Renal cortical epithelial cell (primary cell): Measurements from ENCODE around the gene IMMP2L. TPM values are rescaled to one million over a fixed set of nuclear protein-coding genes. Genes with fewer than 3 reads are reported as not detected.
"Not testable (repeated sequence)": the region's sequence is repeated elsewhere in the genome, so short reads cannot be mapped to it uniquely, and the experiment has no call there.

Source experiments
- DNase-seq: peaks from one replicate; pipeline ENCODE4 v3.0.0-alpha.2; 2011; ENCODE audit warnings: low read depth
- total RNA-seq: library from RNA; depleted of rRNA; stranded (reverse); fragments of >200 nt; gene quantifications from 2 replicates; pipeline ENCODE4 v1.2.3, GENCODE V29; 2014

IMMP2L gene
- total RNA-seq, 1 donor from 2014 or later = 23.8 TPM

DNA sequence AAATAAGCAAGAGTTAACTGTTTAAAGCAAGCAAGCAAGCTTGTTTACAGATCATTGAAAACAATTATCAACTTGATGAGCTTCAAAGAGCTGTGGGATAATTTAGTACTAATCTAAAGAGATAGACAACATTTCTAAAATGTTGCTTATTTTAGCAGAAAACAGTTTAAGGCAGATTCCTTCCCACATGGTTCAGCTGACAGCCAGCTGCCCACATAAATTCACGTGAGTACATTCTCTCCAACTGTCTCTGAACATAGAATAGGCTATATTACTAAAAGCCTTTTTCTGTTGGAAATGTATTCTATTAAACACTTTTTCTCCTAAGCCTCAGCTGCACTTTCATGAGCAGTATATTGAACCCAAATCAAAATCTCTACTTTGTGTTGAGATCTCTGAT lies 297.3 kb downstream of the IMMP2L start:
- no peak for DNase-seq

DNA sequence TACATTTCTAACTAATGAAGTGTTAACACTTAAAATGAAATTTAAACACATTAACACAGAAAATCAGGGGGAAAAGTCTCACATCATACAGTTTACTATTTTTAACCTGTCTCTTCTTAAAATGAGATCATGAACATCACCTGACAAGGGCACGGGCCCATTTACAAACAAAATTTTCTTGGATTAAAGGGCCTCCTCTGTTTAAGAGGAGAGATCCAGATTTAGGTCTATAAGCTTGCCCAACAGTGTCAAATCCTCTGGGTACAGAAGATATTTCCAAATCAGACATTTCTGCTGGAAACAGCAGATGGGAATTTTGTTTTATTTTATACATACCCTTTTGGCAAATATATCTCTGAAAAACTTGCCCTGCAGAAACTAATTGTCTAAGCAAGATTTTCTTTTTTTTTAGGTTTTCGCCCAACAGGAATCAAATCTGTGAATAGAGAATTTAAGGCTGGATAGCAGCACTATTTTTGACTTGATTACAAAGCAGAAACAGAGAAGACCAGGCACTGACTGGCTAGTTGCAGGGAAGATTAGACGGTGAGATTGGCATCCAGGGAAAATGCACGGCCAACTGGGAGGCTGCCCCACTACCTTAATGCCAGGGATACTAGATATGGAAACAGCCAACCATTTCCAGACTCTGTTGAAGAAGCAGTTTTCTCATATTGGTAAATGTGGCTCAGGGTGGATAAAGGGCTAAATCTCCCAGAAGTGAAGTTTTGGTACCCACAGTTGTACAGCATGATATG lies 298.0 kb downstream of the IMMP2L start:
- DNase-seq = no peak

DNA sequence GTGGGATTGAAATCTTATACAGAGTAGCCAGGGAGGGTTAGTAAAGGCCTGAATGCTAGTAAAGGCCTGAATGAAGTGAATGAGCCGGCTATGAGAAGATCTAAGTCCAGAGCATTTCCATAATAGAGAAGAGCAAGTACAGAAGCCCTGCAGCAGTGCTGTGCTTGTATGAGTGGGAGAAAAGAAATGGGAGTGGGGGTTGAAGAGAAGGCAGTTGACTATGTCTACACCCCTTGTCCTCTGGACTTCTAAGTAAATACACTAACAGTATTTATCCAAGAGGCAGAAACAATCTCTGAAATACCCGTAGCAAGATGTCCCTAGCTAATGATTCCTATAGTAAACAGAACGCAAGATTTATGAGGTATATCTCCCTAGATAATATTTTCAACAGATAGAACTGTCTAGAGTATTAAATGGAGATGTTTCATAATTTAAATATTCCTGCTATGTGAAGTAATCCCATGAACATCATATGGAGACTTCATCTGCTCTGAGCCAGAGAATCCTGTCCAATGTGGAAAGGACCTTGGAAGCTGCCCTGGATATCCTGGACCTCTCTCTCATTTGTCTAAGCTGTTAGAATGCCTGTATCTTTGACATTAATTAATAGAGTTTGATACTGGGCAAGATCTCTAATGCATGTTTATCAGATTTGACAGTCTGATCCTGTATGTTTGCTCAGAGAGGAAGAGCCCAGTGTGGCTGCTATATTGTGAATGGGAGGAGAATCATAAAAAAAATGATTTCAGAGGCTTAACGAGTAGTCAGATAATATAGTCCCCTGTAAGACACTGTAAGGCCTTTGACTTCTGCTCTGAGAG lies 299.8 kb downstream of the IMMP2L start:
- no peak for DNase-seq

DNA sequence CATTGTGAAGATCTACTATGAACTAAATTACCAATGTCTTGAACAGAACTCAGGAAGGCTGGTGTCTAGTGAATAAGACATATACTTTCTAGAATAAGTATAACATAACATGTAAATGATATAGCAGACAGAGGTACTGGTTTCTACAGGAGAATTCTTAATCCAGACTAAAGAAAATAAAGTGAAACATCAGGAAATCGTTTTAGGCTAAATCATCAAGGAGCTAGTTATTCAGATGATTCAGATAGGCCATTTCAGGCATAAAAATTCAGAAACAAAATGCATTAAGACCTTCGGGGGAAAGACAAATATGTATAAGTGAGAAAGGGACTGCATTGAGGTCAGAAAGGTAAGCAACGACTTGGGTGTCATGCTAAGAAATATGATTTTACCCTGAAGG lies 300.8 kb downstream of the IMMP2L start:
- DNase-seq = no peak

GRCh38 chr7:111259991-111260390 lies 302.3 kb downstream of the IMMP2L start:
- DNase-seq = no peak

DNA sequence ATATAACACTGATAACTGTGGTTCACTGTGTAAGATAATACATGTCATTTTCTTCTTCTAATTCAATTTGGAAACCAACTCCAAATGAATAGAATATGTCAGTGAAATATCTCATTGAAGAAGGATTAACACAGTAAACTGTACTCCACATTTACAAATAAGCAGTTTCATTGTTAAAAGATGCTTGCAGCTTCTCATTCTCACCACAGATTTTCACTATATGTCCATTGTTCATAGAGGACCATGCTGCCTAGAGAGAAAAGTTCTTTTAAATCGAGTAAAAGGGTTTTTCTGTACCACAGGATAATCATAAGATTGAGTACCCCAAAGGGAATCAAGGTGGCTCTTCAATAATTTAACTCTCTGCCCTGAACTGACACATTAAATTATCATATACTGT lies 305.9 kb downstream of the IMMP2L start:
- no peak for DNase-seq

- peak; percentile 38 for DNase-seq
Observed at GRCh38 chr7:111255576-111255975, 306.7 kb downstream of the IMMP2L start.

- DNase-seq = not testable (repeated sequence)
Observed at GRCh38 chr7:111251365-111251764, 310.9 kb downstream of the IMMP2L start.

DNA sequence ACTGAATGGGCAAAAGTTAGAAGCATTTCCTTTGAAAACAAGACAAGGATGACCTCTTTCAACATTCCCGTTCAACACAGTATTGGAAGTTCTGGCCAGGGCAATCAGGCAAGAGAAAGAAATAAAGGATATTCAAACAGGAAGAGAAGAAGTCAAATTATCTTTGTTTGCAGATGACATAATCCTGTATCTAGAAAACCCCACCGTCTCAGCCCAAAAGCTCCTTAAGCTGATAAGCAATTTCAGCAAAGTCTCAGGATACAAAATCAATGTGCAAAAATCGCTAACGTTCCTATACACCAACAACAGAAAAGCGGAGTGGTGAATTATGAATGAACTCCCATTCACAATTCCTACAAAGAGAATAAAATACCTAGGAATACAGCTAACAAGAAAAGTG lies 312.5 kb downstream of the IMMP2L start:
- DNase-seq = not testable (repeated sequence)

GRCh38 chr7:111242141-111242755 lies 320.0 kb downstream of the IMMP2L start:
- peak; percentile 9 for DNase-seq

- DNase-seq = no peak
Observed at GRCh38 chr7:111240371-111240770, 321.9 kb downstream of the IMMP2L start.

DNA sequence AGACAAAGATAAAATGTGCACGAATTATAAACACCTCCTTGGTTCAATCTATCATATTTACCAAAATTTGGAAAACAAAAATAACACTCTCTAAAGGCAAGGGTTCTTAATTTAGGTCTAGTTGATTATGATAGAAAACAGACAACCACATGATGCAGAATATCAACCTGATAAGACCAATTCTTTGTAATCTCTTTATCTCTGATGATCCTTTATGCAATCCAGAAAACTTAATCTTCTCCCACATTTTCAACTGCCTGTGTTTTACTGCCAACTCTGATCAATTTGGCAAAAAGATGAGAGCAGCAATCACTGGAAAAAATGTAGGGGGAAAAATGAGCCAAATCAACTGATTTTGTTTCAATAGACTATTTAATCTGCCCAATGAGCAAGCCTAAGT lies 322.9 kb downstream of the IMMP2L start:
- no peak for DNase-seq

DNA sequence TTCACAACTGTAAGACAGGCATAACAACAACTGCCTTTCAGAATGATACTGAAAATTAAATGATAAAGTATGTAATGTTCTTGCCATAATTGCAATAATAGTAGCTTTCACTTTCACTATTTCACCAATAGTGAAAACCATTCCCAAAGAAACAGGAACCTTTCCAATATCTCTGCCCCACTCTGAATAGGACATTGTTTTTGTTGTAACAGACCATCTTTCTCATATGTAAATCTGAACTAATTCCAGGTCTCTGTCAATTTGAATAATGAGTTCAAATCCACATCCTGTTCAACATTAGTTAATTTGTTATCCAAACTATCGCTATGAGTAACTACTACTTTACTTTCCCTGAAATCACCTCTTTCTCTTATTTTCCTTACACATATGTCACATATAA lies 323.4 kb downstream of the IMMP2L start:
- peak; percentile 4 for DNase-seq

DNA sequence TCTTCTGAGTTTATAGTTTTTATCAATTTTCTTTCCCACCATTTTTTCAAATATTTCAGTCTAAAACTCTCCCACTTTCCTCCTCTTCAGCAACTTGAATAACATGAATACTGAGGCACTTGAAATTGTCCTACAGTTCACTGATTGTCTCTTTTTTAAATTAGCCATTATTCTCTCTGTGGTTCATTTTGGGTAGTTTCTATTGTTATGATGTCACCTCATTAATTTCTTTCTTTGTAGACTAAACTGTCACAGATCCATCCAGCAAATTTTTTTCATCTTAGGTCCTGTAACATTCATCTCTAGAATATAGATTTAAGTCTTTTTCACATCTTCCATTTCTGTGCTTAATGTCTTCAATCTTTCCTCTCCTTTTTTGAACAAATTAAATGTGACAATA lies 326.6 kb downstream of the IMMP2L start:
- no peak for DNase-seq

DNA sequence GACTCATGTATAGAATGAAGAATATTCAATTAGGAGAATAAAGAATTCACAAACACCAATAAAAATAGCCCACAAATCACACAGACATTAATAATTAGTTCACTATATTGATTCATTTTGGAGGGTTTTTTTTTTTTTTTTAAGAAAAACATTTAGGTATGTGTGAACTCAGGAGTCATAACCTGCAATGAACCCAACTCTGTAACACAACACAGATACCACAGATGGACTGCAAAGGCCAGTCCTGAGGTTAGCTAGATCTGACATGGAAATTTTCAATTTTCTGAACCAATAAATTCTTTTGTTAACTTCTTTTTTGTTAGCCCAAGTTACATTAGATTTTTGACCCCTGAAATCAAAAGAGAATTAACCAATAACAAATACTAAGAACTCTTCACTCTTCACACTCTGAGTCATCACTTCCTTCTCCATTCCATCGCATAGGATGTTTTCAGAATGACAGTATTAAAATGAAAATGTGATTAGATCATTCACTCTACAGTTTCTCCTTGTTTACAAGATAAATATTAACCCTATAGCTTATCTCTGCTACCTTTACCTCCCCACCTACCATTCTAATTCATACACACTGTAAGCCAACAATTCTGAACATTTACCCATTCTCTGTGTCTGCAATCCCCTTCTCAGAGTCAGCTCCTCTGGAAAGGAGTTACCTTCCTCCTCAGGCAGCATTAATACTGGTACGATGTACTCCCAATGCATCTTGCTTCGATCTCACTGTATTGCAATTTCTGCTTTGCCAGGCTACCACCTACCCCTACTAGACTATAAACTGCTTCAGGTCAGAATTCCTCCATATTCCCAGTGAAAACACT lies 329.8 kb downstream of the IMMP2L start:
- peak; percentile 68 for DNase-seq

- peak; percentile 43 for DNase-seq
Observed at GRCh38 chr7:111229916-111230315, 332.4 kb downstream of the IMMP2L start.

DNA sequence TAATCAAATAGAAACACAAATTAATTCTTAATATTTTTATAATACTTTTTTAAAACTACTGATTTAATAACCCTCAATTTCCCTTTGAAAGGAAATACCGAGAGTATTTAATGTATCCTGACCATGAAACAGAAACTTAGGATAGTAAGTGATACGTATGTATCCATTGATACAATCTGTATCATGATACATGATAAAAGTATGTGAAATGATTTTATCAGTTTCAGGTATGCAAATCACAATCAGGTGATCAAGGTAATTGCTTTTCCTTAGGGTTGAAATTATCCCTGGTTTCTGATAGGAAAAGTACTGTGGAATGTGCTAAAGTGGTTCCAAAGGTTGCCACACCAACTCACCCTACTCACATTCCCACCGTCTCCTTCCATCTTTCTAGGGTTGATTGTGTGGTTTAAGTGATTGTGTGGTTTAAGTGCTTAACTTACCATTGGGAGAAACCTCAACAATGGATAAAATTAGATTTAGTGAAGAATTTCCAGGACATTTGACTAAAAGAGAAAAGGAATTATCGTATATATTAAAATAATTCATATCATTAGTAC lies 333.0 kb downstream of the IMMP2L start:
- DNase-seq = peak; percentile 31

DNA sequence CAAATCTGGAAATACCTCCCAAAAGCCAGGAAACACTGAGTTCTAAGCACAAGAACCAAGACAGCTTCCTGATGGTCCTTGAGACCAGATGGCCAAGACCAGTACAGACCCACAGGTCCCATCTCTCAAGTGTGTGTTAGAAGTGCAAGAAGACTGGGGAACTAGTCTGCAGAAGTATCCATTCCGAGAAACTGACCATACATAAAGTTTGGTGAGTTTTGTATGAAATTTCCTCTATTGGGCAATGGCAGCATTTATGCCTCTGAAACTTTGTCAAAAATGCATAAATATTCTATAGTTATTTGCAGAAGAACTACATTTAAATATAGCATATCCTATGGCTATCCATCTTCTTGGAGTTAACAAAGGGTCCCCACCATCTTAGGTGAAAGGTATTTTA lies 333.9 kb downstream of the IMMP2L start:
- DNase-seq = no peak

DNA sequence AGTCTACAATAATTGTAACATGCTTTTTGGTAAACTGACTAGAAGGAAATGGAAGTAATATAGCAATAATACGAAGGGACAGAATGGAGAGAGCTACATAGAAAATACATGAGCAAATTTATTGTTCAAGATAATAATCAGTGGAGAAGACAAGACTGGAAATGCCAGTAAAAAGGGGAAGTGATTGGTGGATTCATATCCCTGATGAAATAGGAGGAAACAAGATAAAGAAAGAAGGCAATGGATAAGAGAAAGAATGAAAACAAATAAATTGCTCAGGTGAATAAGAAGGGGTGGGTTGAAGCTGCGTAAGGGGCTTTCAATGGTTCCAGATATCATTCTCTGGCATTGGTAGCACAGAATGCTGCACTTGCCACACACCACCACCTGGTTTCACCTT lies 335.5 kb downstream of the IMMP2L start:
- DNase-seq = no peak

DNA sequence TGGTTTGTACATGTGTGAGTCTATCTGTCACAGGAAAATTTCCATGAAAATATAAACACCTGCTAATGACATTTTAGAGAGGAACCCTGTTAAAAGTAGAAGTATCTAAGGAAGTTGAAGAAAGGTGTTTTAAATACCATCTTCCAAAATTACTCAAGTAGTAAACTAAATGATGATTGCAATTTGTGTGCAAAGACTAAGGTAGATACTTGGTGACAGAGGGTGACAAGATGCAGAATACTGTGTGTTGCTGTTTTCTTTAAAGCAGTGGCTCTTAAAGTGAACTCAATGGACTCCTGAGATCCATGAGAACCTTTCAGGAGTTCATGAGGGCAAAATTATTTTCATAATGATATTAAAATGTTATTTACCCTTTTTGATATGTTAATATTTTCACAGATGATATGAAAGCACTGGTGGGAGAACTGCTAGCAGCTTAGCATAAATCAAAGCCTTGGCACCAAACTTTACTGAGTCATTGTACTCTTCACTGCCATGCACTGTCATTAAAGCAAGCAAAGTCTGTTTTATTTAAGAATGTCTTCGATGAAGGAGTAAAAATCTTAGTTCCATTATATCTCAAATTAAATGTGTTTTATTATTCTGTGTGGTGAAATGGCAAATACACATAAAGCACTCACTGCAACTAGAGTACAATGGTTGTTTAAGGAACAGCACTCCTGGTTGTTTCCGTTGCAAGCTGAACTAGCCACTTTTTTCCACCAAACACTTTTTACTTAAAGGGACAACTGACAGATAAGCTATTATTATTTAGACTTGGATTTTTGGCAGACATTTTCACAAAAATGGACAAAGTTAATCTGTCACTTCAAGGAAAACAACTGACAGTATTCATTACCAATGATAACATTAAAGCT lies 337.7 kb downstream of the IMMP2L start:
- DNase-seq = no peak
